ENCODE results near the gene AFG3L2. TPM values are rescaled to one million over a fixed set of nuclear protein-coding genes. Genes with fewer than 3 reads are reported as not detected.

The AFG3L2 gene
- total and polyA plus RNA-seq, 7 donors, result 88.8 to 163 (median 106) TPM

- TF ChIP-seq CTCF (IDR thresholded peaks at IDR 0.05), result no peak
- no peaks in the 10 kb centered on the region for H3K9me3 ChIP-seq
- peaks cover 0 to 38% of the 10 kb centered on the region in 2 donors for H3K36me3 ChIP-seq (ENCODE audit: insufficient read depth in 1 of 2, low read depth in 1 of 2)
- DNase-seq, result no peak
- intact Hi-C loops (cut with DNase I), result no loop called here
- peak in 1 of 4 donors; percentile 23 for ATAC-seq
- H3K27me3 ChIP-seq (ENCODE audit: insufficient read depth in 3 of 3, low read length in 2 of 3), result no peaks in the 10 kb centered on the region
- peaks cover 3% of the 10 kb centered on the region for H3K4me1 ChIP-seq
- H3K27ac ChIP-seq, result no peak overlapping the region
- WGBS, 3 donors, result 27 to 78% (median 57%) methylated on average over 1 to 5 of the region's 5 CpGs
- H3K4me3 ChIP-seq, result no peak overlapping the region
Measured at GRCh38 chr18:12318857-12319256, 58.2 kb downstream of the AFG3L2 start.

- H3K4me1 ChIP-seq, result peaks cover 3% of the 10 kb centered on the region
- H3K4me3 ChIP-seq, result no peak overlapping the region
- peak in 1 of 2 donors; percentile 51 for DNase-seq
- no peaks in the 10 kb centered on the region for H3K27me3 ChIP-seq (ENCODE audit: insufficient read depth in 3 of 3, low read length in 2 of 3)
- H3K36me3 ChIP-seq (ENCODE audit: insufficient read depth in 1 of 2, low read depth in 1 of 2), result peaks cover 0 to 37% of the 10 kb centered on the region in 2 donors
- peak; percentile 34 to 57 (median 50) for ATAC-seq
- intact Hi-C loops (cut with DNase I), result no loop called here
- no peaks in the 10 kb centered on the region for H3K9me3 ChIP-seq
- WGBS, 3 donors, result 14 to 22% (median 16%) methylated on average over 5 of the region's 5 CpGs
- TF ChIP-seq CTCF (IDR thresholded peaks at IDR 0.05), result no peak
- H3K27ac ChIP-seq, result no peak overlapping the region
Measured at GRCh38 chr18:12318334-12318697, 58.7 kb downstream of the AFG3L2 start.

- H3K9me3 ChIP-seq, result no peaks in the 10 kb centered on the region
- no peak overlapping the region for H3K4me3 ChIP-seq
- TF ChIP-seq CTCF (IDR thresholded peaks at IDR 0.05), result no peak
- H3K27ac ChIP-seq, result no peak overlapping the region
- ATAC-seq (peak in 3 of 4 donors; percentile 22 to 39 (median 25)), DNase-seq (no peak)
- no peaks in the 10 kb centered on the region for H3K27me3 ChIP-seq (ENCODE audit: insufficient read depth in 3 of 3, low read length in 2 of 3)
- intact Hi-C loops (cut with DNase I), result no loop called here
- peaks cover 0 to 32% of the 10 kb centered on the region in 2 donors for H3K36me3 ChIP-seq (ENCODE audit: insufficient read depth in 1 of 2, low read depth in 1 of 2)
- WGBS, 3 donors, result 23 to 26% (median 24%) methylated on average over 6 of the region's 6 CpGs
- peaks cover 3% of the 10 kb centered on the region for H3K4me1 ChIP-seq
Measured at GRCh38 chr18:12317664-12318333, 59.2 kb downstream of the AFG3L2 start.

- Histone ChIP-seq H3K4me3 (no peak overlapping the region), H3K36me3 (ENCODE audit: insufficient read depth in 1 of 2, low read depth in 1 of 2) (peaks cover 0 to 25% of the 10 kb centered on the region in 2 donors), H3K27me3 (ENCODE audit: insufficient read depth in 3 of 3, low read length in 2 of 3) (no peaks in the 10 kb centered on the region), H3K9me3 (peaks cover 7% of the 10 kb centered on the region), H3K4me1 (peaks cover 3% of the 10 kb centered on the region), H3K27ac (no peak overlapping the region)
- no peak for DNase-seq
- TF ChIP-seq CTCF (IDR thresholded peaks at IDR 0.05), result no peak
- intact Hi-C loops (cut with DNase I), result no loop called here
- WGBS, 3 donors, result 29 to 43% (median 32%) methylated on average over 5 of the region's 5 CpGs
- no peak for ATAC-seq
Measured at GRCh38 chr18:12315911-12316310, 61.1 kb downstream of the AFG3L2 start.

- WGBS, 3 donors, result 48 to 64% (median 50%) methylated on average over 10 of the region's 10 CpGs
- ATAC-seq, result no peak
- H3K4me3 ChIP-seq, result no peak overlapping the region
- intact Hi-C loops (cut with DNase I), result no loop called here
- H3K27ac ChIP-seq, result no peak overlapping the region
- peaks cover 3% of the 10 kb centered on the region for H3K4me1 ChIP-seq
- peaks cover 7% of the 10 kb centered on the region for H3K9me3 ChIP-seq
- no peaks in the 10 kb centered on the region for H3K27me3 ChIP-seq (ENCODE audit: insufficient read depth in 3 of 3, low read length in 2 of 3)
- H3K36me3 ChIP-seq (ENCODE audit: insufficient read depth in 1 of 2, low read depth in 1 of 2), result peaks cover 0 to 21% of the 10 kb centered on the region in 2 donors
- no peak for TF ChIP-seq CTCF (IDR thresholded peaks at IDR 0.05)
- DNase-seq, result no peak
Measured at GRCh38 chr18:12315490-12315889, 61.5 kb downstream of the AFG3L2 start.
